Activated T-cell treated with anti-CD3 and anti-CD28 coated beads, Interleukin-2, amount 50 U/mL, for 1 hour (primary cell): ENCODE results near the gene MRPL17.

Experiments used
- DNase-seq: peaks from one replicate; pipeline ENCODE4 v3.0.0-alpha.2; 2020

MRPL17 gene

GRCh38 chr11:6681949-6682348 is 1.2 kb downstream of the MRPL17 start:
- DNase-seq = no peak

GRCh38 chr11:6681505-6681904 is 1.6 kb downstream of the MRPL17 start:
- no peak for DNase-seq

DNA sequence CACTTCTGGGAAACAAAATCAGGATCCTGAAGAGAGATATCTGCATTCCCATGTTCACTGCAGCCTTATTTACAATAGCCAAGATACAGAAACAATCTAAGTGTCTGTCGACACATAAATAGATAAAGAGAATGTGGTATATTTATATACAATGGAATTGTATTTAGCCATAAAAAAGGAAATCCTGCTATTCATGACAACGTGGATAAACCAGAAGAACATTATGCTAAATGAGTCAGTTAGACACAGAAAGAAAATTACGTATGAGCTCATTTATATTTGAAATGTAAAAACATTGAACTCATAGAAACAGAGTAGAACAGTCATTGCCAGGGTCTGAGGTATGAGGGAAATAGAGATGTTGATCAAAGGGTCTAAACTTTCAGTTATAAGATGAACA is 6.1 kb downstream of the MRPL17 start:
- no peak for DNase-seq

GRCh38 chr11:6674862-6675261 is 8.3 kb downstream of the MRPL17 start:
- no peak for DNase-seq

DNA sequence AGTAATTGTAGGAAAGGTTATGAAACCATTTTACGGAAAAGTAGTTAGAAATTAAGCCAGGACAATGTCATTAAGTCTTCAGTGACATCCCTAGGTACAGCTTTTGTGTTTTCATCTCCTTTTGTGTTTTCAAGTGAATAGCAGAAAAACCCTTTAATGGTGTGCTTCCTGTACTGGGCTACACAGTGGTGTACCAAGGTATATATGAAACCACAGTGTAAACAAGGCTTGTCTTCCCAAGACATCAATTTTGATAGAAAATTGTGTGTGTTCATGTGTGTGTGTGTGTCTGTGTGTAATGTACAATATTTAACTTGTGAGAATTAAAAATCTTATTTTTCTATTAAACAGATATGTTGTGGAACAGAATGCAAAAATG is 8.9 kb downstream of the MRPL17 start:
- DNase-seq = no peak

GRCh38 chr11:6673523-6674218 is 9.5 kb downstream of the MRPL17 start:
- no peak for DNase-seq

GRCh38 chr11:6671991-6672390 is 11.1 kb downstream of the MRPL17 start:
- no peak for DNase-seq

GRCh38 chr11:6670202-6670830 is 12.8 kb downstream of the MRPL17 start:
- DNase-seq = no peak

- DNase-seq = no peak
These were observed 15.3 kb downstream of the MRPL17 start for GRCh38 chr11:6667733-6668374.

GRCh38 chr11:6666302-6667183 is 16.6 kb downstream of the MRPL17 start:
- no peak for DNase-seq

DNA sequence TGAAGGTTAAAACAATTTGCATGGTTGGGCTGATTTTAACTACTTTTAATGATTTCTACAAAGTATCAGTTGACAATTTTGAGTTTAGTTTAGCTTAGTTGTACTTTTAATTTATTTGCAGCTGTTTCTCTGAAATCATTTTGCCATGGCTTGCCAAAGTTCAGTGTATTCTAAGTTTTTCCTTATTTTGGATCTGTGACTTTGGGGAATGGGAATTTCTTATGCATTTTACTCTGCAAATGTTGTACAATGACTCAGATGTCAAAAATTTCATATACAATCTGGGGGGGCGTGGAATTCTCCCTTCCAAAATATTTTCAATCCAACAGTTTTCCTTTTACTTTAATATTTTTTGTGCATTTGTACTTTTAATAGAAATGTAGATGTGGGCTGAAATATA is 18.6 kb downstream of the MRPL17 start:
- no peak for DNase-seq

DNA sequence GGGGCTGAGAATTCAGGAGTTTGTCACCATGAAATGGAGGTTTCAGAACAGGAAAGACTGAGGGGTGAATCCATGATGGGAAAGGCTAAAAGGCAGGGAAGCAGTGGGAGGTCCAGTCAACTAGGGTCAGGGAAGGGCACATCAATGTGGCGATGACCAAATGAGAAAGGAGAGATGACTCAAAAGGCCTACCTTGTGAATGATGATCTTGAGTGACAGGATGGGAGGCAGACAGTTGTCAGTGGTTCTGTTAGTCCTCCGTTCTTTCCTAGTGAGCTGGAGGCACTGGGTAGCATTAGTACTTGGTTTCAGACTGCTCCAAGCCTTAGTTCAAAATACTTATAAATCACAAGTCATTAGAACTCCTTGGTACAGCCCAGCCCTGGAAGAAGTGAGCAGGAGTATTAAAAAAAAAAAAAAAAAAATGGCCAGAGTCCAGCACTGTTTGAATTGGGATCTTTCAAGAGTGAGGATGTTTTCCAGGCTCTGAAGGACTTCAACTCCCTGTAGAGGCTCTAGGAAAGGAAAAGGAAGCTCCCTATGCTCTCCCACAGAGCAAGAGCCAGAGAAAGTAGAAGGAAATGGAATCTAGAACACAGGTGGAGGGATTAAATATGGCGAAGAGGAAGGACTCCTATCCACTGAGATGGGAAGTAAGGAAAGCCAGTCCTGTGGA is 19.2 kb downstream of the MRPL17 start:
- no peak for DNase-seq

GRCh38 chr11:6660712-6661111 is 22.4 kb downstream of the MRPL17 start:
- DNase-seq = no peak

- DNase-seq = no peak
These were observed 24.5 kb downstream of the MRPL17 start for GRCh38 chr11:6658647-6659046.

DNA sequence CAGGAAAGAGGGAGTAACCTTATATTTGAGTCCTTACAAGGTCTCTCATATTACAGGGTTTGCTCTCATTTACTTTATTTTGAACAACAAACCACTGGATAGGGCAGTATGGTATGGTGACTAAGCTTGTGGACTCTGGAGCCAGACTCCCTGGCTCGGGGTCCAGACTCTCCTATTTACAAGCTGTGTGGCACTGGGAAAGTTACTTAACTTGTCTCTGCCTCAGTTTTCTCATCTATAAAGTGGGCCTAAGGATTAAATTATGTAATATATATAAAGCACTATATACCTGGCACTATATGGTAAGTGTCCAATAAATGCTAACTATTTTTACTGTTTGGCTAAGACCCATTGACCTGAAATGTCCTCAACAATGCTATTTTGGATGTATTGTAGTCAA is 25.8 kb downstream of the MRPL17 start:
- no peak for DNase-seq

GRCh38 chr11:6656936-6657335 is 26.2 kb downstream of the MRPL17 start:
- DNase-seq = no peak

- no peak for DNase-seq
These were observed 26.6 kb downstream of the MRPL17 start for GRCh38 chr11:6656584-6656915.

GRCh38 chr11:6655790-6656583 is 27.2 kb downstream of the MRPL17 start, which contains the start of gene DCHS1:
Gene DCHS1 (minus strand): TSS chr11:6655809. CDS start chr11:6641613, 14,196 bp downstream.
- peak; percentile 45 for DNase-seq

GRCh38 chr11:6655020-6655789 is 27.9 kb downstream of the MRPL17 start:
- DNase-seq = peak; percentile 51

GRCh38 chr11:6654281-6655019 is 28.7 kb downstream of the MRPL17 start:
- DNase-seq = no peak
